Measurements from ENCODE around the gene INPP4A.
"Not testable (repeated sequence)": the region's sequence is repeated elsewhere in the genome, so short reads cannot be mapped to it uniquely, and the experiment has no call there.

The INPP4A gene

DNA sequence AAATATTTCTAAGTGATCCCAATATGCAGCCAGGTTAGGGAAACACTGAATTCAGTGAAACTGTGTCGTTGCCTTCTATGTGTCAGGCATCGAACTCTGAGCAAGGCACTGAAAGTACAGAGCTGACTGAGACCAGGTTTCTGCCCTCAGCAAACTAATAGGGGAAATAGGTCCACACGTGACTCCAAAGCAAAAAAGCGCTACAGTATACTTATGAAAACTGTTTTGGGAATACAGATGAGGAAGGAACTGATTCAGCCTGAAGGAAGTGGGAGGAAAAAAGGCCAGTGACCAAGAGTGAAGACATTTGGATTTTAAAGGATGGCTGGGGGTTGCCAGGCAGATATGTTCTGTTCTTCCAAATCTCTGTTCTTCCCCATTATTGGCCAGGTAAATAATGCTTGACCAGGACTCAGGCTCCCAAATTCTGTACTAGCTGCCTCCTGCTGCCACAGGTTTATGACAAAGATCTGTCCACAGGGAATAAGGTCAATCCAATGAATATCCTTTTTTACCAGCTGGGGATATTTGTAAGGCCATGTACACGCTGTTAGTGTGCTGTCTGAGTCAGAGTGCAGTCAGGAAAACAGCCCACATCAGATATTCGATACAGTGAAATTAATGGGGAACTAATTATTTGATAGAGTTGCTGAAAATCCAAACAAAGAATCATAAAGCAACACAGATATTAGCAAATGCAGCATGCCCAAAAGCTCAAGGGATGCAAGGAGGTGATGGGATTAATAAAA, 24.5 kb upstream of the INPP4A start:
- DNase-seq (ENCODE audit: low spot score), result no peak
- TF ChIP-seq, protein P1, sequence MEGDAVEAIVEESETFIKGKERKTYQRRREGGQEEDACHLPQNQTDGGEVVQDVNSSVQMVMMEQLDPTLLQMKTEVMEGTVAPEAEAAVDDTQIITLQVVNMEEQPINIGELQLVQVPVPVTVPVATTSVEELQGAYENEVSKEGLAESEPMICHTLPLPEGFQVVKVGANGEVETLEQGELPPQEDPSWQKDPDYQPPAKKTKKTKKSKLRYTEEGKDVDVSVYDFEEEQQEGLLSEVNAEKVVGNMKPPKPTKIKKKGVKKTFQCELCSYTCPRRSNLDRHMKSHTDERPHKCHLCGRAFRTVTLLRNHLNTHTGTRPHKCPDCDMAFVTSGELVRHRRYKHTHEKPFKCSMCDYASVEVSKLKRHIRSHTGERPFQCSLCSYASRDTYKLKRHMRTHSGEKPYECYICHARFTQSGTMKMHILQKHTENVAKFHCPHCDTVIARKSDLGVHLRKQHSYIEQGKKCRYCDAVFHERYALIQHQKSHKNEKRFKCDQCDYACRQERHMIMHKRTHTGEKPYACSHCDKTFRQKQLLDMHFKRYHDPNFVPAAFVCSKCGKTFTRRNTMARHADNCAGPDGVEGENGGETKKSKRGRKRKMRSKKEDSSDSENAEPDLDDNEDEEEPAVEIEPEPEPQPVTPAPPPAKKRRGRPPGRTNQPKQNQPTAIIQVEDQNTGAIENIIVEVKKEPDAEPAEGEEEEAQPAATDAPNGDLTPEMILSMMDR (IDR thresholded peaks at IDR 0.05; ENCODE audit: borderline replicate concordance, control extremely low read depth, extremely low read depth, insufficient read depth, missing control alignments), result no peak
- in situ Hi-C loops (cut with MboI; ENCODE audit: low sequenced_read_pairs, unreplicated experiment), result loop anchor here (25.0 kb wide), 2 partner anchors 417 to 617 kb away; no protein-coding TSS in a partner anchor

DNA sequence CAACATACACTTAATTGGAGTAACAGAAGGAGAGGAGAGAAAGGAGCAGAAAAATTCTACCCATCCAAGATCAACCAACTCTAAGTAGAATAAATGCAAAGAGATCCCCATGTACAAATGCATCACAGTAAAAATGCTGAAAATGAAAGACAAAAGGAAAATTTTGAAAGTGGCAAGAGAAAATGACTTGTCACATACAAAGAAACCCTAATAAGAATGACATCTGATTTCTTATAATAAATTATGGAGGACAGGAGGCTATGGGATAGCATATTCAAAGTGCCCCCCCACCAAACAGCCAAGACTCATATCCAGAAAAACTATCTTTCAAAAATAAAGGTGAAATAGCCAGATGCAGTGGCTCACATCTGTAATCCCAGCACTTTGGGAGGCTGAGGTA, 22.2 kb upstream of the INPP4A start:
- DNase-seq (ENCODE audit: low spot score), result no peak
- in situ Hi-C loops (cut with MboI; ENCODE audit: low sequenced_read_pairs, unreplicated experiment), result loop anchor here (25.0 kb wide), 2 partner anchors 415 to 615 kb away; no protein-coding TSS in a partner anchor
- TF ChIP-seq, protein P1 (IDR thresholded peaks at IDR 0.05; ENCODE audit: borderline replicate concordance, control extremely low read depth, extremely low read depth, insufficient read depth, missing control alignments), result no peak

DNA sequence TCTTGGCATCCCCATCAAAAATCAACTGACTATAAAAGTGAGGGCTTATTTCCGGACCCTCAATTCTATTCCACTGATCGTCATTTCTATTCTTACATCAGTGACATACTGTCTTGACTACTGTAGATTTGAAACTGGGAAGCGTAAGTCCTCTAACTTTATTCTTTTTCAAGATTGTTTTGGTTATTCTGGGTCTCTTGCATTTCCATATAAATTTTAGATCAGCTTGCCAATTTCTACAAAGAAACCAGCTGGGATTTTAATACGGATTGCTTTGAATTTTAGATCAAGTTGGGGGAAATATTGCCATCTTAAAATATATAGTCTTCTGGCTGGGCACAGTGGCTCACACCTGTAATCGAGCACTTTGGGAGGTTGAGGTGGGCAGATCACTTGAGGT, 17.9 kb upstream of the INPP4A start:
- in situ Hi-C loops (cut with MboI; ENCODE audit: low sequenced_read_pairs, unreplicated experiment), result no loop called here
- no peak for DNase-seq (ENCODE audit: low spot score)
- TF ChIP-seq, protein P1 (IDR thresholded peaks at IDR 0.05; ENCODE audit: borderline replicate concordance, control extremely low read depth, extremely low read depth, insufficient read depth, missing control alignments), result no peak

DNA sequence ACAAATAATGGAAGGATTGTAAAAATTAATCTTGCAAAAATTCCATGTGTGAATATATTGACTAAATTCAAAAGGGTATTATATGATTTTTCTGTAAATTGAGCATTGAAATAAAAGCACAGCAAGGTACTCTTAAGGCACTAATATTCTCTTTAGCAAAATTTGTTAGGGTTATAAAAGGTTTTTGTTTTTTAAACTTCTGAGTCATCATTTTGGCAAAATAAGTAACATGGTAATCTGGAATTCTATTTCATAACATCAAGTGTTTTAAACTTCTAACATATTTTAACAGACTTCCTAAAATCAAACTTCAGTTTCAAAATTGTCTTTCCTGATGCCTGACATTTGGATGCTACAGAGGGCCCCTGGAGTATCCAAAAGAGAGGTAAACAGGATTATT, 12.5 kb upstream of the INPP4A start:
- TF ChIP-seq, protein P1 (IDR thresholded peaks at IDR 0.05; ENCODE audit: borderline replicate concordance, control extremely low read depth, extremely low read depth, insufficient read depth, missing control alignments), result no peak
- no peak for DNase-seq (ENCODE audit: low spot score)
- in situ Hi-C loops (cut with MboI; ENCODE audit: low sequenced_read_pairs, unreplicated experiment), result no loop called here

DNA sequence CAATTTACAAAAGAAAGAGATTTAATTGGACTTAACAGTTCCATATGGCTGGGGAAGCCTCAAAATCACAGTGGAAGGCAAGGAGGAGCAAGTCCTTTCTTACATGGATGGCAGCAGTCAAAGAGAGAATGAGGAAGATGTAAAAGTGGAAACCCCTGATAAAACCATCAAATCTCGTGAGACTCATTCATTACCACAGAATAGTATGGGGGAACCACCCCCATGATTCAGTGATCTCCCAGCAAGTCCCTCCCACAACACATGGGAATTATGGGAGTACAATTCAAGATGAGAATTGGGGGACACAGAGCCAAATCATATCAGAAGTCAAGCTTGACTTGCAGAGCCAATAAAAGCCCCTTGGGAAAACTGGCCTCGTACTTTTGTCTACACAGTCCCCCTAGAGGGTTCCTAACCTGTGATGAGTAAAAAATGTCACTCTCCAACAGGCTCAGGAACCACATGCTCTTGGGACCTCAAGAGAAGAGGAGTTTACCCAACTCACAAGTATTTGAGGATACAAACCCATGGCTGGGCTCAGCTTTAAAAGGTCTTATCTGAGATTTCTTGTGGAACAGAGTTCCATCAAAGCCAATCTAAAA, 11.2 kb upstream of the INPP4A start:
- no peak for DNase-seq (ENCODE audit: low spot score)
- TF ChIP-seq, protein P1 (IDR thresholded peaks at IDR 0.05; ENCODE audit: borderline replicate concordance, control extremely low read depth, extremely low read depth, insufficient read depth, missing control alignments), result no peak
- in situ Hi-C loops (cut with MboI; ENCODE audit: low sequenced_read_pairs, unreplicated experiment), result no loop called here

DNA sequence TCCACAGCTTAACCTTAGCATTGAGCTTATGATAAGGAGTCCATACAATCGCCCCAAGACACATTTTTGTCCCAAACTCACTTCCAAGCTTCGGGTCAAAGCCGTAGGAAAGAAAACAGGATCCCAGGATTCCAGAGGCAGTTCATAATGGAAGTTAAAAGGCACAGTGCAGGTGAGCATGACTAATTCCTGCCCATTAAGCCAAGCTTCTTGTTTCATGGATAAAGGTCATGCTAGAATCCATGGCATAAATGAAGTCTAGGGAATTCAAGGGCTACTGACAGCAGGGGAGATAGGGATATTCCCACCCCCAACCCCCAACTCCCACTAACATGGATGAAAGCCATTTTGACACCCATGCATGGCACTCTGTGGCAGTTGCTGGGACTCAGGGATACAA, 10.2 kb upstream of the INPP4A start:
- no peak for DNase-seq (ENCODE audit: low spot score)

DNA sequence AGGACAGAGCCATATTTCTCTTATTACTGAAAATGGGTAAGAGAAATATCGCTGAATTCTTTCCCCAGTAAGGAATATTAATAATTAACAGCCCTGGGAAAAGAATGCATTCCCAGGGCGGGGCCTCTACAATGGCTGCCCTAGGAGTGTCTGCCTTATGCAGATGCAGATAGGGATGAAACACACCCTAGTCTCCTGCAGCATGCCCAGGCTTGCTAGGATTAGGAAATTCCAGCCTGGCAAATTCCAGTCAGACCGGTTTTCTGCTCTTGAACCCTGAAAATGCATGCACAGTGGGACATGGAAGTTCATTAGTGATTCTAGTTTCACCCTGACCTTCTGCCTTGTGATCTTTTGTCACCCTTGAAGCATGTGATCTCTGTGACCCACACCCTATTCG, 9.0 kb upstream of the INPP4A start:
- in situ Hi-C loops (cut with MboI; ENCODE audit: low sequenced_read_pairs, unreplicated experiment); DNase-seq (ENCODE audit: low spot score): not testable (repeated sequence)

More for the DNA sequence above, 10.2 kb upstream of the INPP4A start:
- in situ Hi-C loops (cut with MboI; ENCODE audit: low sequenced_read_pairs, unreplicated experiment), result no loop called here
- TF ChIP-seq, protein P1 (IDR thresholded peaks at IDR 0.05; ENCODE audit: borderline replicate concordance, control extremely low read depth, extremely low read depth, insufficient read depth, missing control alignments), result no peak
